AG10803 (cell line): Measurements from ENCODE around the gene CXCL10.

Source experiments
- DNase-seq: peaks from one replicate; pipeline ENCODE4 v3.0.0; 2010; ENCODE audit warnings: low read depth
- H3K4me3 ChIP-seq: 2 replicates; pipeline ENCODE4 v1.5.1; 2011; ENCODE audit warnings: mild to moderate bottlenecking, low read length, control low read depth
- CTCF ChIP-seq: conservative IDR thresholded peaks from 2 replicates; pipeline ENCODE4 v1.5.1; 2011; ENCODE audit warnings: mild to moderate bottlenecking, low read length, control low read depth, inconsistent platforms

CXCL10 gene

DNA sequence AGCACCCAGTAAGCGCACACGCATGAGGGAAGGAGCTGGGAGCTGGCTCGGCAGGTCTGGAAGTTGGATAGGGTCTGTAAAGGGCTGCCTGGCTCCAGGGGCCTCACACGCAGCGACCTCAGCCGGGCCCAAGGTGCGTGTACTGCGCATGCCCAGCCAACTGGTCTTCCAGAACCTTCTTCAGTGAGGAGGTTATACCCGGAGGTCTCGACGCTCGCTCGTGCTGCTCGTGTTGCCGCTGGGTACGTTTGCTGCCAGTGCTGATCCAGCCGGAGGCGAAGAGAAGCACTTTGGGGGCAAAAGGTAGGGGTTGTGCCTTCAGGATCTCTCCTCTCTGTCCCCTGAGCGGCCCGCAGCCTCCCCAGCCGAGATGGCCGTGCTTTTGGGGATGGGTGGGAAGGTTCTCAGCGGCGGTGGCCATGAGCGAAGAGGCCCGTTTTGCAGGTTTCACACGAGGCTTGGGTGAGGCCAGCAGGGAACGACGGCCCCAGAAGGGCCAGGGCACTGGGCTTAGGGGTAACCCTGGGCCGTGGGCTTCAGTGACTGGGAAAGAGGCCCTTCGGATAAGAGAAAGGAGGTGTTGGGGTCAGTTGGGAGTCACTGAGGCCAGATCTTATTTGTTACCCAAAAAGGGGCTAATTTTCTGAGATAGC, 12.2 kb downstream of the CXCL10 start:
- DNase-seq: no peak
- no peak overlapping the region for H3K4me3 ChIP-seq
- no peak for TF ChIP-seq CTCF

DNA sequence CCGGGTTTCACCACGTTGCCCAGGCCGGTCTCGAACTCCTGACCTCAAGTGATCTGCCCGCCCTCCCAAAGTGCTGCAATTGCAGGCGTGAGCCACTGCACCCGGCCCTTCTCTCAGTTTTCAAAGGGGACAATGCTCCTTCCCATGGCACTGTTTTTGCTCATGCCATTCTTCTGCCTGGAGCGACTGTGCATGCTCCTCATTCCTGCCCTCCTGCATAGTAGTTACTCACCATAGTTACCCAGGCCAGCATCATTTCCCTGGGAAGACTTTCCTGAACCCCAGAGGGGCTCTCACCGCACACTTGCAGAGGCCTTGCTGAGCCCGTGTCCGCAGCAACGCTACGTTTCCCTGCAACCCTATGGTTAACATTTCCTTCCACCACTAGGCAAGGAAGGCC, 12.7 kb downstream of the CXCL10 start:
- H3K4me3 ChIP-seq: no peak overlapping the region
- no peak for DNase-seq
- TF ChIP-seq CTCF: no peak

DNA sequence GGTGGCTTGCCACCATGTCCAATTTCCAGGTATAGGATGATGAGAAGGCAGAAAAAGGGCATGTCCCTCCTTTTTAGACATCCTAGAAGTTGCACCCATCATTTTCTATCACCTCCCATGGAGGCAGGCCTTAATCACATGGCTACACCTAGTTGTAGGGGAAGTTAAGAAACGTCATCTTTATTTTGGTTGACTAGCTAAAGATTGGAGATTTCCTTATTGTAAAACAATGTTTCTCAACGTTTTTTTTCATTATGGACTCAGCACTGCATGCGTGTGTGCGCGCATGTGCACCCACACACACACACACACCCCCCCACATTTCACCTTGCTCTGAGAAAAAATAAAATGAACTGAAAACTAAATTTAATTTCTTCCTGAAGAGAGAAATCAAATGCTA, 14.0 kb downstream of the CXCL10 start:
- no peak for DNase-seq
- TF ChIP-seq CTCF: no peak
- H3K4me3 ChIP-seq: no peak overlapping the region

DNA sequence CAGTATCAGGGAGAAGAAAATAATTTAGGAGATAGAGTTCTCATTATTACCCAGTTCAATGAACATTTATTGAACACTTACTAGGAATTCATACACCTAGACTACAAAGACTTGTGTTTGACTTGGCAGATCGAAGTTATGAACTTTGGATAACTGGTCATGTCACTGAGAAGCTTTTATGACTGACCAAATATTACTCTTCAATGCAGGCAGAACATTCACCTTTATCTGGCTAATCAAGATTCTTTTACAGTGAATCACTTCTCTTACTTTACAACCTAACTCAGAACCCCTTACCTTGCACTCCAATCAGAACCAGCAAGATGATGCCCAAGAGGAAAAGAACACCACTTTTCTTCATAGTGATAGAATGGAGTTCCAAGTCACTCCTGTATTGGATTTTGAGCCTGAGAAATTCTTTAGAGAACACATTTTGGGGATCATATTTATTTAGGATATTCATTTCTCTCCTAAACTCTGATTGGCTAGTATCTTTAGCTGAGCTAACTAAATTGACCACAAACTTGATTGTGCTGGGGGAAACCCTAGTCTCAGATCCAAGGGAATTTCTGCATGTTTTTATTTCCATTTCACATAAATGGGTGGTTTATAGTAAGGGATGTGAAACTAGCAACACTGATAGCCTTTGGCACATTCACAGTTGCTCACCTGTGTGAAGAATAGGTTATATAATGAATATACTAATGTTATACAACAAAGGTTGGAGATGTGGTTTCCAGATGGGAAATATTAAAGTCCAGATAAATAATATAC, 16.0 kb downstream of the CXCL10 start, which contains the start of gene CXCL9:
CXCL9 (minus strand) TSS at position 421 of the 774 bp plus-strand sequence; CDS start at position 361, 60 bp downstream.
- TF ChIP-seq CTCF: no peak
- DNase-seq: no peak

DNA sequence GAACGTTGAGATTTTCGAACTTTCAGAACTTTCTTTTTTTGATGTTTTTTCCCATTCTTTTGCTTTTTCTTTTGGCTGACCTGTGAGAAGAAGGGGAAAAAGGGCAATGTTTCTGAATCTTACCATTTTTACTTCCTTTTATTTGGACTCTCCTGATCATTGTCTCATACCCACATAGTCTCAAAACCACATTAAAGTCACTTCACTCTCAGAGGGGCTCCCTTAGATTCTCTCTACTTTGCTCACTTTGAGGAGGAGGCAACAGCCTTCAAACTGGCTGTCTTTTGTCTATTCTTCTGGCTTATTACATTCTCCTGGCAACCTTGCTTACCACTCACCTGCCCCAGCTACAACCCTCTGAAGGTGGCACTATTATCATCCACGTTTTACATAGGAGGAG, 19.7 kb downstream of the CXCL10 start:
- no peak overlapping the region for H3K4me3 ChIP-seq
- no peak for DNase-seq
- no peak for TF ChIP-seq CTCF

More for the DNA sequence above, 16.0 kb downstream of the CXCL10 start, which contains the start of gene CXCL9:
- H3K4me3 ChIP-seq: no peak within 1 kb of the TSS

- TF ChIP-seq CTCF: no peak
- H3K4me3 ChIP-seq: no peak overlapping the region
- DNase-seq: peak; percentile 2
These were observed 20.3 kb downstream of the CXCL10 start for GRCh38 chr4:76003035-76003434.

DNA sequence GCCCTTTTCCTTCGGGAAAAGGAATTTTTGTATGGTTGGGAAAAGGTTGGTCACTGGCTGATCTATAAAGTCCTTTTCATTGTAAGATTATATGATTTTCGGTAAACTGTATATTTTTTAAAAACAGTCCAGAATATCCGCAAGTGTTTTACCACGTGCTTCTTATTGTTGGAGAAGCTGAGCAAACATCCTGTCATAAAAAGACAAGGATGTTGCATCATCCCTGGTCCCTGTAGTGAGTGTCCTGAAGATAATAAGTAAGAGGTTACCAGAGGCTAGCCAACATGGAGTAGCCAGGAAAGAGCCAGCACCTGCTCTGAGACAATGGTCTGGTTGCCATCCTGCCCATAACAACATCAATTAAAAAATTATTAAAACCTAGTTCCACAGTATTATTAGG, 21.1 kb downstream of the CXCL10 start:
- no peak for TF ChIP-seq CTCF
- no peak overlapping the region for H3K4me3 ChIP-seq
- peak; percentile 25 for DNase-seq
